RKO (cell line): Measurements from ENCODE around the gene RPL7L1.
A peak's percentile ranks its signal among the peaks of the same experiment; 100 is the strongest.
"Not testable (repeated sequence)": the region's sequence is repeated elsewhere in the genome, so short reads cannot be mapped to it uniquely, and the experiment has no call there.

Source experiments
- DNase-seq: peaks from one replicate; pipeline ENCODE4 v3.0.0-alpha.2; 2016; ENCODE audit warnings: low spot score

Gene RPL7L1

GRCh38 chr6:42891199-42891722 lies 11.8 kb downstream of the RPL7L1 start:
- DNase-seq = no peak

GRCh38 chr6:42894041-42894828 lies 14.8 kb downstream of the RPL7L1 start:
- not testable (repeated sequence) for DNase-seq

- no peak for DNase-seq
These were observed 16.8 kb downstream of the RPL7L1 start for GRCh38 chr6:42896178-42896719.

GRCh38 chr6:42898891-42899361 lies 19.5 kb downstream of the RPL7L1 start:
- DNase-seq = peak; percentile 68

- no peak for DNase-seq
These were observed 20.5 kb downstream of the RPL7L1 start for GRCh38 chr6:42899871-42900270.

- peak; percentile 88 for DNase-seq
These were observed 22.1 kb downstream of the RPL7L1 start for GRCh38 chr6:42901538-42901957.

GRCh38 chr6:42902429-42903263 lies 23.2 kb downstream of the RPL7L1 start:
- not testable (repeated sequence) for DNase-seq

- no peak for DNase-seq
These were observed 25.1 kb downstream of the RPL7L1 start for GRCh38 chr6:42904467-42904866.

GRCh38 chr6:42907336-42907735 lies 27.9 kb downstream of the RPL7L1 start:
- DNase-seq = no peak

GRCh38 chr6:42909835-42910234 lies 30.4 kb downstream of the RPL7L1 start:
- no peak for DNase-seq

GRCh38 chr6:42911171-42912021 lies 32.0 kb downstream of the RPL7L1 start:
- DNase-seq = no peak

- no peak for DNase-seq
These were observed 35.1 kb downstream of the RPL7L1 start for GRCh38 chr6:42914546-42914945.

- no peak for DNase-seq
These were observed 36.3 kb downstream of the RPL7L1 start, which contains the start of gene PTCRA for GRCh38 chr6:42915732-42916131. Gene PTCRA, plus strand, starts transcription at chr6:42916053. Its CDS starts 17 bp downstream, at chr6:42916070.

- no peak for DNase-seq
These were observed 36.9 kb downstream of the RPL7L1 start for GRCh38 chr6:42916288-42916687.

- no peak for DNase-seq
These were observed 42.4 kb downstream of the RPL7L1 start for GRCh38 chr6:42921801-42922200.

- no peak for DNase-seq
These were observed 44.2 kb downstream of the RPL7L1 start for GRCh38 chr6:42923666-42924065.

GRCh38 chr6:42925248-42925857 lies 45.9 kb downstream of the RPL7L1 start:
- no peak for DNase-seq

- peak; percentile 98 for DNase-seq
These were observed 49.8 kb downstream of the RPL7L1 start, which contains the start of gene CNPY3 for GRCh38 chr6:42928986-42929820. Gene CNPY3, plus strand, starts transcription at chr6:42929480. Its CDS starts 91 bp downstream, at chr6:42929571.

- DNase-seq = peak; percentile 76
These were observed 50.5 kb downstream of the RPL7L1 start for GRCh38 chr6:42929821-42930360.

GRCh38 chr6:42932412-42932811 lies 53.0 kb downstream of the RPL7L1 start:
- no peak for DNase-seq
